ENCODE data around the gene NPBWR2.

Gene NPBWR2

GRCh38 chr20:64071341-64072332, 35.7 kb downstream of the NPBWR2 start:
- Histone ChIP-seq H3K79me2 (ENCODE audit: insufficient read depth, low read depth) (no peaks in the 10 kb centered on the region), H3K4me2 (no peak overlapping the region), H4K20me1 (ENCODE audit: insufficient read depth) (no peaks in the 10 kb centered on the region), H3K4me3 (IDR thresholded peaks at IDR 0.05; ENCODE audit: insufficient read depth, low read depth, low read length) (no peak overlapping the region), H3K9ac (no peak overlapping the region), H2AFZ (ENCODE audit: low read depth) (no peak overlapping the region), H3K4me1 (ENCODE audit: low read depth, poor library complexity, severe bottlenecking) (peaks cover 10% of the 10 kb centered on the region), H3K27me3 (ENCODE audit: insufficient read depth, low read depth) (no peaks in the 10 kb centered on the region), H3K36me3 (ENCODE audit: insufficient read depth) (no peaks in the 10 kb centered on the region), H3K27ac (no peak overlapping the region)
- TF ChIP-seq CTCF (conservative IDR thresholded peaks at IDR 0.05; ENCODE audit: low read depth, low read length): no peak

- no peak overlapping the region for H3K4me2 ChIP-seq
Observed at GRCh38 chr20:64070244-64070993, 36.9 kb downstream of the NPBWR2 start.

GRCh38 chr20:64069614-64070243, 37.6 kb downstream of the NPBWR2 start:
- TF ChIP-seq CTCF (conservative IDR thresholded peaks at IDR 0.05; ENCODE audit: low read depth, low read length): peak; percentile 86
- Histone ChIP-seq H3K4me2 (no peak overlapping the region), H2AFZ (ENCODE audit: low read depth) (no peak overlapping the region)

More at GRCh38 chr20:64070244-64070993, 36.9 kb downstream of the NPBWR2 start:
- Histone ChIP-seq H3K4me1 (ENCODE audit: low read depth, poor library complexity, severe bottlenecking) (peaks cover 20% of the 10 kb centered on the region), H3K9ac (no peak overlapping the region), H3K27me3 (ENCODE audit: insufficient read depth, low read depth) (no peaks in the 10 kb centered on the region), H3K4me3 (IDR thresholded peaks at IDR 0.05; ENCODE audit: insufficient read depth, low read depth, low read length) (no peak overlapping the region), H3K27ac (no peak overlapping the region), H3K36me3 (ENCODE audit: insufficient read depth) (no peaks in the 10 kb centered on the region), H4K20me1 (ENCODE audit: insufficient read depth) (no peaks in the 10 kb centered on the region), H2AFZ (ENCODE audit: low read depth) (no peak overlapping the region), H3K79me2 (ENCODE audit: insufficient read depth, low read depth) (no peaks in the 10 kb centered on the region)
- TF ChIP-seq CTCF (conservative IDR thresholded peaks at IDR 0.05; ENCODE audit: low read depth, low read length): no peak

GRCh38 chr20:64069209-64069613, 38.2 kb downstream of the NPBWR2 start:
- Histone ChIP-seq H3K79me2 (ENCODE audit: insufficient read depth, low read depth) (peaks cover 4% of the 10 kb centered on the region; the same call in 1 of the 2 replicates), H4K20me1 (ENCODE audit: insufficient read depth) (no peaks in the 10 kb centered on the region)

More at GRCh38 chr20:64069614-64070243, 37.6 kb downstream of the NPBWR2 start:
- no peak overlapping the region for H3K9ac ChIP-seq
- H3K27ac ChIP-seq: no peak overlapping the region
- H3K4me3 ChIP-seq (IDR thresholded peaks at IDR 0.05; ENCODE audit: insufficient read depth, low read depth, low read length): no peak overlapping the region
- peaks cover 27% of the 10 kb centered on the region for H3K4me1 ChIP-seq (ENCODE audit: low read depth, poor library complexity, severe bottlenecking)
- H3K79me2 ChIP-seq (ENCODE audit: insufficient read depth, low read depth): no peaks in the 10 kb centered on the region
- H3K36me3 ChIP-seq (ENCODE audit: insufficient read depth): no peaks in the 10 kb centered on the region
- H3K27me3 ChIP-seq (ENCODE audit: insufficient read depth, low read depth): no peaks in the 10 kb centered on the region
- H4K20me1 ChIP-seq (ENCODE audit: insufficient read depth): no peaks in the 10 kb centered on the region

More at GRCh38 chr20:64069209-64069613, 38.2 kb downstream of the NPBWR2 start:
- Histone ChIP-seq H3K4me2 (no peak overlapping the region), H3K36me3 (ENCODE audit: insufficient read depth) (no peaks in the 10 kb centered on the region), H2AFZ (ENCODE audit: low read depth) (no peak overlapping the region), H3K27me3 (ENCODE audit: insufficient read depth, low read depth) (no peaks in the 10 kb centered on the region), H3K9ac (no peak overlapping the region), H3K4me1 (ENCODE audit: low read depth, poor library complexity, severe bottlenecking) (peaks cover 32% of the 10 kb centered on the region), H3K4me3 (IDR thresholded peaks at IDR 0.05; ENCODE audit: insufficient read depth, low read depth, low read length) (no peak overlapping the region), H3K27ac (no peak overlapping the region)
- no peak for TF ChIP-seq CTCF (conservative IDR thresholded peaks at IDR 0.05; ENCODE audit: low read depth, low read length)
